ENCODE measurements around the gene B4GALT4.
"Not testable (repeated sequence)": the region's sequence is repeated elsewhere in the genome, so short reads cannot be mapped to it uniquely, and the experiment has no call there.

Gene B4GALT4

DNA sequence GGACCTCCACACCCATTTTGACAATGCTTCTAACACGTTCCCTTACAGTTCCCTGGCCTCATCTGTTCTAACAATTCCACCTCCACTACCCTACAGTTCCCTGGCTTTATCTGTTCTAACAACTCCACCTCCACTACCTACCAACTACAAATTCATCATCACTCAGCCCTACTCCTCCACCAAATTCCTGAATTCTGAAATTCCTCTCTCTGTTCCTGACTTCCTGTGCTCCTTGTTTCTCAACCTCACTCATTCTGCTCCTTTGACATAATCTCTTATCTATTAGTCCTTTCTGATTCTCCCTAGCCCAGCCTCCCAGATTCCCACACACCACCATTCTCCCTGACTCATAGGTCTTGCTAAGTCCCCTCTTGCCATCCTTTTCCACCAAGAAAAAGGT lies 44.8 kb downstream of the B4GALT4 start:
- DNase-seq (ENCODE audit: low read depth) = no peak

DNA sequence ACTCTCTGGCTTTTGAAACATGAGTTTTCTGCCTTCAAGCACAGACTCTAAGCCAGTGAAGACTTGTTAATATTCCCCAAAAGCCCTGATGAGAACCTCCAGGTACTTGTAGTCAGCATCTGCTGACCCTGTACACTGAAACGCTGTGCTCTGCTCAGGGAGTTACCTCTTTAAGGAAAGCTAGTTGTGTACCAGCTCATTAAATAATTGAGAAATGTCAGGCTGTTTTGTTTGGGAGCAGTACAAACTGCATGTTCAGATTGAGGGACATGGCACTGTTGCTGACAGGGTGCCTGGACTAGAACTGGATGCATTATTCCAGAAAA lies 45.6 kb downstream of the B4GALT4 start:
- DNase-seq (ENCODE audit: low read depth) = no peak

DNA sequence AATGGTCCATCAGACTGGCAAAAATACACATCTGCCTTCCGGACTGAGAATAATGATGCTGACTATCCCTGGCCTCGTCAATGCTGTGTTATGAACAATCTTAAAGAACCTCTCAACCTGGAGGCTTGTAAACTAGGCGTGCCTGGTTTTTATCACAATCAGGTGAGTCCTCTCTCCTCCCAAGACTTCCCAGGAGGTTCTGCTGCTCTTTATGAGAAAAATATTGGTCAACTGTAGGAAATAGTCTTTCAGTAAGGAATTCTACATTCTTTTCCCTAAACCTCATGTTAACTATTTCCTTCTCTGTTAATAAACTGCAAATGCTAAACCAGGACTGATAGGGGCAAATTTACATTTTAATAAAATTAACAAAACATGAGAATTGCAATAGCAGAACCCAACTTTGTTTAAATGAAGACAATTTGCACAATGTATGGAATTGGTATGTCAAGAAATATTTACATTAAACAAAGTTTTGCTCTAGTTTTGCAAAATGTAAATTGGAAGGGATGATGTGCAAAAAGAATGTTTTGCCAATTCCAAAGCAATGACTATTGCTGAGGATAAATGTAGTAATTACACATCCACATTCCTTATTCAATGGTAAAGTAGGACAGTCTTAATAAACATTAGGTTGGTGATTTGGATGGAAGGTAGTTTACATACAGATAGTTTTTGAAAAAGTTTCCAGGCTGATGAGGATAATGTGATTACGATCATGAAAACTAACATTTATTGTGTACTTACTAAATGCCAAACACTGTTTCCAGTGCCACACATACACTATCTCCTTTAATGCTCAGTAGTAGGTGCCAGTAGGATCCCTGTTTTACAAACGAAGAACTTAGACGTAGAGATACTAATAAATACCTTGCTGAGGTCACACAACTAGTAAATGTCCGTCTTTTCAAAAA lies 46.2 kb downstream of the B4GALT4 start:
- no peak for DNase-seq (ENCODE audit: low read depth)

DNA sequence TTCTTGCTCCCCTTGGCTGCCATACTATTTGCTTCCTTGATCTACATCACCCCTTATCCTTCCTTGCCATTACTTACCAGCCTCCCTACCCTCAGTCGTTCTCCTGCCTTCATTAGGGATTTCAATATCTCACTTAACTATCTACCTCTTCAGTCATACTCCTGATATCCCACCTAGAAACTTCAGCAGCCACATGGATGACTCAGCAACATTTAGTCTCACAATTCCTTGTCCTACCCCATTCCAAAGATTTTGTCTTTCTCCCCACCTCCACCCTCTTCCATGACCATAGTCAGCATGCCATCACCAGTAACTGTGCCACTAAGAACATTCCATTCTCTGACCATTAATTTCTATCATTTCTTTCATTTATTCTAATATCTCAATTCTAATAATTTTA lies 48.9 kb downstream of the B4GALT4 start:
- no peak for DNase-seq (ENCODE audit: low read depth)

DNA sequence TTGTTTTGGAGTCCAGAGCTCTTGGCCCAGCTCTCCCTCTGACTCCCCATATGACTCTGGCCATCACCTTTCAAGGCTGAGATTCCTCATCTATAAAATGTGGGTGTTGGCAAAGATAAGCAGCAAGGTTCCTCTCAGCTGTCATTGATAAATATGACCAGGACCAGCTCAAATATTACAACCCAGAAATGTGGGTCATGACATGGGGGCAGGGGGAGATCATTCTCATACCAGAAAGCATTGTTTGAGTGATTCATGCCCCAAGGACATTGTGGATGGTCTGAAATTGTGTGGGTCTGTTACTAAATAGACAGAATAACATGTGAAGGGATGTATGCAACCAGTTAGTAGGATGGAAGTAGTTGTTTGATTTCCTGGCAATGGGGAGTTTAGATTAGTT lies 53.4 kb downstream of the B4GALT4 start:
- DNase-seq (ENCODE audit: low read depth) = no peak

DNA sequence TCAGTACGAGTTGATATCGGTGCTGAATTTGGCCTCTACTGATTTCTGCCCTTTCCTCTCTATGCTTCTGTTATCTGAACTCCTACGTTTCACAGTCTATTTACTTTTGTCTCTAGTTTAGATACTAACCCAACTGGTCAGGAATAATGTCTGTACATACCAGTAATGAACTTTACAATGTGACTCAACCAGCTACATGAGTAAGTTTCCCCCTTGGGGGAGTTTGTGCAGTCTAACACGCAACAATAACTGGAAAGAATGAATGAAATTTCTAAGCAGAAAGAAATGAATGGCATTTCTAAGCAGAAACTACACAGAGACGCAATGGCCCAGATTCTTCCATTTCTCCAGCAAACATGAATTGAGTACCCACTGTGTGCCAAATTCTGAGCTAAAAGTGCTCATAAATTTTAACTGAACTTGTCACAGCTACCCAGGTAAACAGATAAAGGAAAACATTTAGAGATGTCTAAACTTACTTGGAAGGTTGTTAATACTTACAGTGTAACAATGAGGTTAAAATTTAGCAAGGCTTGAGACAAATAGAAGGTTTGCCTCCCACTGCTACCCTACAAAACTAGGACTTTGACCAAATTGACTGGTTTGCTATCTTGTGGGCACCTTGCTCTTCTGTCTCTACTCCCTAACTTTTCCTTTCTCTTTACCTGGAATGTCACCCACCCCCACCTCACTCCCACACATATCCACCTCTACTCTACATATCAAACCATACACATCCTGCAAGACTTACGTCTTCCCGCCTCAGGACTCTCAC lies 55.7 kb downstream of the B4GALT4 start:
- DNase-seq (ENCODE audit: low read depth) = peak; percentile 43

DNA sequence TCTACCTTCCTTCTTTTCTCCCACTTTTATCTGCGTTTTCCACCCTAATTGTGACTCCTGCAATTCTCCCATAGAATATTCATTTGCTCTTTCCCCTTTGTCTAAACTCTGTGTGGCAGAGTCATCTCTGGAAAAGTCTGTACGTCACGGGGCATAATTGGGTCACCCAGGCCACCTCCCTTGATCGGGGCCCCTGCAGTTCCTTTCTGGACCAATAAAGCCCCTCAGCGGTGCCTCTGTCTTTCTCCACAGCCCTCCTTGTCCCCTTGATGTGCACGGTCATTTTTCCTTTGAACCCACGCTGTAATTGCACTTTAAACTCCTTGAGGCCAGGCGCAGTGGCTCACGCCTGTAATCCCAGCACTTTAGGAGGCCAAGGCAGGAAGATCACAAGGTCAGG lies 56.6 kb downstream of the B4GALT4 start:
- DNase-seq (ENCODE audit: low read depth) = no peak

DNA sequence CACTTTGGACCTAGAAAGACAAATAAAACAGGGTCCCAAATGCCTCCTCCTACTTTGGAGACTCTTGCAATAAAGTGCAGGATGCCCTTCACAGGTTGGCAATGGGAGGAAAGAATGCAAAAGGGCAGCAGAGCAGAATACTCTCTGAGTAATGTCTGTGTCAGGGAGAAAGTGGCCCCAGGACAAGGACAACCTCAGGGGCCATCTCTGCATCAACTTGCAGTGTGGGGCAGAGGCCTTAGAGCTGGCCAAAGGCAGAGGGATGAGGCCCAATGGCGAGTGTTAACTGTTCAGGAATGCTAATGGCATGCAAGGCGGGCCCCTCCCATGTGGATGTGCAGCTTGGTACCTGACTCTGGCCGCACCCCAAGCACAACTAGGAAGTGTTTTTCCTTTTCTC lies 58.9 kb downstream of the B4GALT4 start:
- no peak for DNase-seq (ENCODE audit: low read depth)

DNA sequence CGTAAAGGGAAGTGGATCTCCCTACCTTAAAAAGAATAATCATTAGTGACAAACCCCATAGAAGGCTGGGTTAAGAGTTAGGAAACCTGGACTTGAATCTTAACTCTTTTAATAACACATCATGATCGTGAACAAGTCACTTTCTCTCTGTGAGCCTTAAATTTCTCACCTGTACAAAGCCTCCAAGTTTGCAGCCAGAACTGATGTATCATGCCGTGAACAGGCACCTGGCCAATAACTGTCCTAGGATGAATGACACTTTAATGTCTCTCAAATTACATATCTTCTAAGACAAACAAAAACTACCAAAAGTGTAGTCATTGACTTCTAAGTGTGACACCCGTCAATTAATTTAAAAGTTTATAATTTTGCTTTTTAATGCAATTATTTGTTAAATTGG lies 63.4 kb downstream of the B4GALT4 start:
- DNase-seq (ENCODE audit: low read depth) = no peak

DNA sequence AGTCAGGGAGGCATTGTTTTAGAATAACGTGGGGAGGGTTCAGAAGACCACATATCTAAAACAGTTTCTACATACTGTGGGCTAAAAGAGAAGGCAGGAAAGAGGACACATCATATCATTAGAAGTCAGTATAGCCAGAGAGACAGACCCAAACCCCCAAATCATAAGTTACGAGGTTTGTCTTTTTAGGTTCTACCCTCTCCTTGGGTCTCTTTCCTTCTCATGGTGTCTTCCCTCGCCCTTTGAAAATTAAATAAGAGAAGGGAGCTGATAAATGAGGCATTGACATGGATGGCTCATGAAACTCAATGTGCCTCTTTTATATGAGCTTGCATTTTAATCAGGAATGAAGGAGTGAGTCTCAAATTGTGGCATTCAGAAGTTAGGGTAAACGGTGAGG lies 63.9 kb downstream of the B4GALT4 start:
- DNase-seq (ENCODE audit: low read depth) = no peak

DNA sequence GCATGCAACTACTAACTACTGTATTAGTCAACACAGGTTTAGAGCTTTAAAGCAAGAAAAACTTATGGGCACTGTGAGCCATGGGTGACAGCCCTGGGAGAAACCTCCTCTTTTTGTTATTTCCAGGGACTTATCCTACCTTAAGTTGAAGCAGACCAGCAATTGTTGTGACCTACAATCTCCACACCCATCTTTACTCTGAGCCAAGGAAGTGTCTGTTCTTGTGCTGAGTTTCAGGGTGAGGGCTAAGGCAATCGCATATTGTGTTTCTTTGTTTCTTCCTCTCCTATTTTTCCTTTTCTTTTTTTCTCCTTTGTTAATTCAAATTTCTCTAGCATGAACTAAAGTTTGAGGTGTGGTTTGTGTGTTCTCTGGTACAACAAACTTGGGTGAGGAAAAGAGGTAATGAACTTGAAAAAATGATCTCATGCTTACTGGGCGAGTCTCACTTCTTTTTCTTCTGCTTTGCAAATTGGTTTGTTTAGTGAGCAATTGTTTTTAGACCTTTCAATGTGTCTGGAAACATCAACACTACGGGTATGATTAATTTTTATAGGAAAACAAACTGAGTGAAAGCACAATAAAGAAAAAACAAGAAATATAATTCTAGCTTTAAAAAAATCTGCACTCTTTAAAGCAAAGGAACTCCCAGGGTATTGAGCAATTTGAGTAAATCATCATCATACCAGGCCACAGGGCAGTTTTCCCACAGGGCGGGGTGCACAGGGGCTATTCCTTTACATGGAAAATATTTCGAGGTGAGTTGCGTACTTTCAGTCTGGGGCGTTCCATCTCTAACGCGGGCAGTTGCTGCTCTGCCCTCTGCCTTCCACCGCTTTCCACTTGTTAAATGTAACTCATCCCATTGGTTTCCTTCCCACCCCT lies 64.6 kb downstream of the B4GALT4 start:
- no peak for DNase-seq (ENCODE audit: low read depth)

DNA sequence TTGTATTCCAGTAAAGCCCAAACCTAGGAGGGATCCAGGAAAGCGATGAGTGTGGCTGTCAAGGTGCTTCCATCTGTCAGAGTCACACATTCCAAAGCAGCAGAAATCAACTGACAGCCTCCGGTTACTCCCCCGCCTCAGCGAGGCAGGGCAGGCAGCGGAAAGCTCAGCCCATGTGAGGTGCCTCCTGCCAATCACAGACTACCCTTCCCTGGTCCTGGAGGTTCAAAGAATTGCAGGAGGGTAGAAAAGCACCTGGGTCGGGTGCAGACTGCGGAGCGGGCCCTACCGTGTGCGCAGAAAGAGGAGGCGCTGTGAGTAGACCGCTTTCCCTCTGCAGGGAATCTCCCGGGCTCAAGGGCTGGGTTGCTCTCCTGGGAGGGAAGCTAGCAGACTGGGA lies 67.4 kb downstream of the B4GALT4 start, which contains the start of gene UPK1B:
TSS of gene UPK1B (plus strand) at position 274 of the 400 bp plus-strand sequence. CDS start 13,144 bp downstream, outside the sequence.
- no peak for DNase-seq (ENCODE audit: low read depth)

DNA sequence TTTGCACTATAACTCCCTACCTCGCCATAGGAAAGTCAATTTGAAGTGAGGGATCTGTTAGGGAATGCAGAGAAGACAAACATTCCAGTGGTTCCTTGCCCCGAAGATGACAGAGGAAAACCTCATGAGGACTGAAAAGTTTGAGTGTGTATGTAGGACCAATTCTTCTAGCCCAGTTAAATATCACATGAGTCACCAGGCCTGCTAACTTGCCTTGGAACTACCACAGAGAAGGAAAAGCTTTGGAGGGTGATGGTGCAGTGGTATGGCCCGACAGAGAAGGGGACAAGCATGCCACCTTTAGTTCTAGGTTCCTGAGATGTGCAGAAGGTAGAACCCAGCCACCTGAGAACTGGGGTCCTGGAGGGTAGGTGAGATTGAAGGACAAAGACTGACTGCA lies 69.9 kb downstream of the B4GALT4 start:
- no peak for DNase-seq (ENCODE audit: low read depth)

DNA sequence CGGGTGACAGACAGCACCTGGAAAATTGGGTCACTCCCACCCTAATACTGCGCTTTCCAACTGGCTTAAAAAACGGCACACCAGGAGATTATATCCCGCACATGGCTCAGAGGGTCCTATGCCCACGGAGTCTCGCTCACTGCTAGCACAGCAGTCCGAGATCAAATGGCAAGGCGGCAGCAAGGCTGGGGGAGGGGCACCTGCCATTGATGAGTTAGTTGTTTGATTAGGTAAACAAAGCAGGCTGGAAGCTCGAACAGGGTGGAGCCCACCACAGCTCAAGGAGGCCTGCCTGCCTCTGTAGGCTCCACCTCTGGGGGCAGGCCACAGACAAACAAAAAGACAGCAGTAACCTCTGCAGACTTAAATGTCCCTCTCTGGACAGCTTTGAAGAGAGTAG lies 75.9 kb downstream of the B4GALT4 start:
- not testable (repeated sequence) for DNase-seq (ENCODE audit: low read depth)

Data from non-pigmented ciliary epithelial cell (primary cell).